MM.1S (cell line): ENCODE measurements around the gene ING5.

Source experiments
- DNase-seq: peaks from one replicate; pipeline ENCODE4 v3.0.0-alpha.2; 2015
- H2AFZ ChIP-seq: fragments of 300-600 bp; sonication (generic); 2 replicates; pipeline ENCODE4 v1.6.0; 2016; ENCODE audit warnings: antibody characterized with exemption, low read length
- H3F3A ChIP-seq: fragments of 300-600 bp; sonication (generic); 2 replicates; pipeline ENCODE4 v1.6.1; 2016; ENCODE audit warnings: mild to moderate bottlenecking, antibody characterized with exemption, low read length, moderate library complexity, mixed read lengths; ENCODE audit not compliant: insufficient read depth
- H3K27ac ChIP-seq: fragments of 300-600 bp; sonication (generic); 2 replicates; pipeline ENCODE4 v1.5.1; 2016; ENCODE audit warnings: mild to moderate bottlenecking, low read length
- H3K27me3 ChIP-seq: fragments of 300-600 bp; sonication (generic); replicated peaks from 2 replicates; pipeline ENCODE4 v1.6.0; 2016; ENCODE audit warnings: low read length; ENCODE audit not compliant: insufficient read depth
- H3K36me3 ChIP-seq: fragments of 300-600 bp; sonication (generic); replicated peaks from 2 replicates; pipeline ENCODE4 v1.6.1; 2016; ENCODE audit warnings: mild to moderate bottlenecking, low read length, mixed read lengths; ENCODE audit not compliant: insufficient read depth
- H3K4me1 ChIP-seq: fragments of 300-600 bp; sonication (generic); 2 replicates; pipeline ENCODE4 v1.6.1; 2016; ENCODE audit warnings: low read length, mixed read lengths
- H3K4me2 ChIP-seq: fragments of 300-600 bp; sonication (generic); 2 replicates; pipeline ENCODE4 v1.6.0; 2016; ENCODE audit warnings: low read depth, low read length
- H3K4me3 ChIP-seq: fragments of 300-600 bp; sonication (generic); 2 replicates; pipeline ENCODE4 v1.5.1; 2016; ENCODE audit warnings: low read length, mixed read lengths
- H3K79me2 ChIP-seq: fragments of 300-600 bp; sonication (generic); 2 replicates; pipeline ENCODE4 v1.6.1; 2016; ENCODE audit warnings: mixed run types, low read length, mixed read lengths
- H3K9ac ChIP-seq: fragments of 300-600 bp; sonication (generic); 2 replicates; pipeline ENCODE4 v1.6.1; 2016; ENCODE audit warnings: low read length, mixed read lengths
- H3K9me2 ChIP-seq: fragments of 300-600 bp; sonication (generic); replicated peaks from 2 replicates; pipeline ENCODE4 v1.6.1; 2016; ENCODE audit warnings: mild to moderate bottlenecking, low read length, mixed read lengths; ENCODE audit not compliant: insufficient read depth
- H3K9me3 ChIP-seq: fragments of 300-600 bp; sonication (generic); replicated peaks from 2 replicates; pipeline ENCODE4 v1.6.1; 2016; ENCODE audit warnings: mild to moderate bottlenecking, low read length, mixed read lengths; ENCODE audit not compliant: insufficient read depth
- H4K20me1 ChIP-seq: fragments of 300-600 bp; sonication (generic); 2 replicates; pipeline ENCODE4 v1.6.1; 2016; ENCODE audit warnings: mild to moderate bottlenecking, low read length, moderate library complexity, mixed read lengths; ENCODE audit not compliant: insufficient read depth
- EZH2 ChIP-seq: fragments of 300-600 bp; sonication (generic); optimal IDR thresholded peaks from 2 replicates; pipeline ENCODE3; 2017; ENCODE audit warnings: low read depth, mild to moderate bottlenecking, antibody characterized with exemption, low read length, mixed read lengths
- EZH2phosphoT487 ChIP-seq: fragments of 300-600 bp; sonication (generic); IDR thresholded peaks from 2 replicates; pipeline ENCODE4 v1.6.1; 2018; ENCODE audit warnings: antibody characterized with exemption, low read length
- TF ChIP-seq, protein P1 (sequence below): fragments of 300-600 bp; sonication (generic); IDR thresholded peaks from 2 replicates; pipeline ENCODE4 v1.5.1; 2016; ENCODE audit warnings: antibody characterized with exemption, low read length, mixed read lengths

Gene ING5

GRCh38 chr2:241720560-241720959 lies 18.7 kb downstream of the ING5 start:
- Histone ChIP-seq H3K4me1 (no peaks in the 10 kb centered on the region), H3K9ac (no peak overlapping the region), H3K27me3 (no peaks in the 10 kb centered on the region), H3K4me3 (no peak overlapping the region), H3K9me2 (no peaks in the 10 kb centered on the region), H2AFZ (no peak overlapping the region), H3K4me2 (no peak overlapping the region), H4K20me1 (no peaks in the 10 kb centered on the region), H3K36me3 (no peaks in the 10 kb centered on the region), H3K79me2 (no peaks in the 10 kb centered on the region), H3F3A (no peaks in the 10 kb centered on the region), H3K27ac (no peak overlapping the region), H3K9me3 (no peaks in the 10 kb centered on the region)
- TF ChIP-seq EZH2: no peak
- TF ChIP-seq EZH2phosphoT487: no peak
- TF ChIP-seq, protein P1, sequence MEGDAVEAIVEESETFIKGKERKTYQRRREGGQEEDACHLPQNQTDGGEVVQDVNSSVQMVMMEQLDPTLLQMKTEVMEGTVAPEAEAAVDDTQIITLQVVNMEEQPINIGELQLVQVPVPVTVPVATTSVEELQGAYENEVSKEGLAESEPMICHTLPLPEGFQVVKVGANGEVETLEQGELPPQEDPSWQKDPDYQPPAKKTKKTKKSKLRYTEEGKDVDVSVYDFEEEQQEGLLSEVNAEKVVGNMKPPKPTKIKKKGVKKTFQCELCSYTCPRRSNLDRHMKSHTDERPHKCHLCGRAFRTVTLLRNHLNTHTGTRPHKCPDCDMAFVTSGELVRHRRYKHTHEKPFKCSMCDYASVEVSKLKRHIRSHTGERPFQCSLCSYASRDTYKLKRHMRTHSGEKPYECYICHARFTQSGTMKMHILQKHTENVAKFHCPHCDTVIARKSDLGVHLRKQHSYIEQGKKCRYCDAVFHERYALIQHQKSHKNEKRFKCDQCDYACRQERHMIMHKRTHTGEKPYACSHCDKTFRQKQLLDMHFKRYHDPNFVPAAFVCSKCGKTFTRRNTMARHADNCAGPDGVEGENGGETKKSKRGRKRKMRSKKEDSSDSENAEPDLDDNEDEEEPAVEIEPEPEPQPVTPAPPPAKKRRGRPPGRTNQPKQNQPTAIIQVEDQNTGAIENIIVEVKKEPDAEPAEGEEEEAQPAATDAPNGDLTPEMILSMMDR: no peak
- no peak for DNase-seq

- Histone ChIP-seq H3K79me2 (no peaks in the 10 kb centered on the region), H3K4me2 (no peak overlapping the region), H3K36me3 (no peaks in the 10 kb centered on the region), H3K4me3 (no peak overlapping the region), H3K9me2 (no peaks in the 10 kb centered on the region), H3K9ac (no peak overlapping the region), H2AFZ (no peak overlapping the region), H3K27me3 (no peaks in the 10 kb centered on the region), H3K9me3 (no peaks in the 10 kb centered on the region), H3F3A (no peaks in the 10 kb centered on the region), H3K4me1 (no peaks in the 10 kb centered on the region), H3K27ac (no peak overlapping the region), H4K20me1 (no peaks in the 10 kb centered on the region)
- TF ChIP-seq EZH2phosphoT487 (no peak), EZH2 (no peak)
- TF ChIP-seq, protein P1: no peak
- no peak for DNase-seq
Measured at GRCh38 chr2:241721852-241722251, 20.0 kb downstream of the ING5 start.

GRCh38 chr2:241722896-241723454 lies 21.1 kb downstream of the ING5 start:
- Histone ChIP-seq H2AFZ (no peak overlapping the region), H3F3A (no peaks in the 10 kb centered on the region), H3K4me1 (no peaks in the 10 kb centered on the region), H4K20me1 (no peaks in the 10 kb centered on the region), H3K36me3 (no peaks in the 10 kb centered on the region), H3K27ac (no peak overlapping the region), H3K9me3 (no peaks in the 10 kb centered on the region), H3K27me3 (no peaks in the 10 kb centered on the region), H3K9me2 (no peaks in the 10 kb centered on the region), H3K9ac (no peak overlapping the region), H3K79me2 (no peaks in the 10 kb centered on the region), H3K4me2 (no peak overlapping the region), H3K4me3 (no peak overlapping the region)
- DNase-seq: no peak
- TF ChIP-seq, protein P1: no peak
- TF ChIP-seq EZH2 (no peak), EZH2phosphoT487 (no peak)
